Measurements from ENCODE around the gene ENPP5.
A peak's percentile ranks its signal among the peaks of the same experiment; 100 is the strongest.

ENPP5 gene

GRCh38 chr6:46170357-46171289 lies at the start of gene ENPP5:
TSS of gene ENPP5 (minus strand) at chr6:46170980. CDS start at chr6:46168262, 2,718 bp downstream.
- Mint-ChIP-seq H3K4me3 (peak within 1 kb of the TSS; percentile 91 to 99 (median 97)), H3K4me1 (peaks cover 9% of the 10 kb centered on the region), H3K9me3 (no peaks in the 10 kb centered on the region), H3K27ac (peak within 1 kb of the TSS; percentile 27 to 53 (median 28)), H3K27me3 (ENCODE audit: low read depth) (peaks cover 21% of the 10 kb centered on the region), H3K36me3 (ENCODE audit: low read depth) (peaks cover 3% of the 10 kb centered on the region)
- no peak for TF ChIP-seq CTCF (IDR thresholded peaks at IDR 0.05; ENCODE audit: unreplicated experiment in 3 of 3)

- Mint-ChIP-seq H3K9me3 (no peaks in the 10 kb centered on the region), H3K36me3 (ENCODE audit: low read depth) (no peaks in the 10 kb centered on the region), H3K4me1 (peaks cover 15% of the 10 kb centered on the region), H3K4me3 (no peak overlapping the region), H3K27me3 (ENCODE audit: low read depth) (peaks cover 7% of the 10 kb centered on the region), H3K27ac (no peak overlapping the region)
- no peak for TF ChIP-seq CTCF (IDR thresholded peaks at IDR 0.05; ENCODE audit: unreplicated experiment in 3 of 3)
These were observed 48.9 kb upstream of the ENPP5 start for GRCh38 chr6:46219661-46220060.

- no peaks in the 10 kb centered on the region for H3K9me3 Mint-ChIP-seq
These were observed 47.7 kb upstream of the ENPP5 start for GRCh38 chr6:46218457-46218856.

GRCh38 chr6:46217671-46218131 lies 46.9 kb upstream of the ENPP5 start:
- no peaks in the 10 kb centered on the region for H3K9me3 Mint-ChIP-seq
- H3K4me3 Mint-ChIP-seq: no peak overlapping the region
- no peak overlapping the region for H3K27ac Mint-ChIP-seq
- no peaks in the 10 kb centered on the region for H3K36me3 Mint-ChIP-seq (ENCODE audit: low read depth)
- peaks cover 7% of the 10 kb centered on the region for H3K27me3 Mint-ChIP-seq (ENCODE audit: low read depth)
- no peak for TF ChIP-seq CTCF (IDR thresholded peaks at IDR 0.05; ENCODE audit: unreplicated experiment in 3 of 3)
- H3K4me1 Mint-ChIP-seq: peaks cover 15% of the 10 kb centered on the region

More at GRCh38 chr6:46218457-46218856, 47.7 kb upstream of the ENPP5 start:
- Mint-ChIP-seq H3K4me1 (peaks cover 15% of the 10 kb centered on the region), H3K27me3 (ENCODE audit: low read depth) (peaks cover 7% of the 10 kb centered on the region), H3K27ac (no peak overlapping the region), H3K36me3 (ENCODE audit: low read depth) (no peaks in the 10 kb centered on the region), H3K4me3 (no peak overlapping the region)
- TF ChIP-seq CTCF (IDR thresholded peaks at IDR 0.05; ENCODE audit: unreplicated experiment in 3 of 3): no peak

- H3K4me3 Mint-ChIP-seq: no peak overlapping the region
- H3K9me3 Mint-ChIP-seq: no peaks in the 10 kb centered on the region
- H3K27ac Mint-ChIP-seq: no peak overlapping the region
- no peaks in the 10 kb centered on the region for H3K36me3 Mint-ChIP-seq (ENCODE audit: low read depth)
- TF ChIP-seq CTCF (IDR thresholded peaks at IDR 0.05; ENCODE audit: unreplicated experiment in 3 of 3): no peak
- peaks cover 15% of the 10 kb centered on the region for H3K4me1 Mint-ChIP-seq
- H3K27me3 Mint-ChIP-seq (ENCODE audit: low read depth): peaks cover 7% of the 10 kb centered on the region
These were observed 46.1 kb upstream of the ENPP5 start for GRCh38 chr6:46216879-46217278.
